BLaER1 treated with 17β-estradiol and CSF1 and Interleukin-3, amounts not matched to agents 10 nM and 100 nM (cell line): ENCODE data around the gene UHMK1.
A peak's percentile ranks its signal among the peaks of the same experiment; 100 is the strongest.

Experiments used
- H3K27ac ChIP-seq, 11 experiments: shearing (Covaris generic); formaldehyde crosslinking; 2 replicates each; pipeline ENCODE4 v1.8.1; 2022
- H3K27me3 ChIP-seq, 11 experiments: shearing (Covaris generic); formaldehyde crosslinking; 2 replicates each; pipeline ENCODE4 v1.8.1; 2022
- H3K36me3 ChIP-seq, 11 experiments: shearing (Covaris generic); formaldehyde crosslinking; 2 replicates each; pipeline ENCODE4 v1.8.1; 2022
- H3K4me1 ChIP-seq, 10 experiments: shearing (Covaris generic); formaldehyde crosslinking; 2 replicates each; pipeline ENCODE4 v1.8.1; 2022
- H3K4me2 ChIP-seq, 11 experiments: shearing (Covaris generic); formaldehyde crosslinking; 2 replicates each; pipeline ENCODE4 v1.8.1; 2022
- H3K4me3 ChIP-seq, 10 experiments: shearing (Covaris generic); formaldehyde crosslinking; 2 replicates each; pipeline ENCODE4 v1.8.1; 2022
- H3K9ac ChIP-seq, 11 experiments: shearing (Covaris generic); formaldehyde crosslinking; 2 replicates each; pipeline ENCODE4 v1.8.1; 2022
- H3K9me3 ChIP-seq, 11 experiments: shearing (Covaris generic); formaldehyde crosslinking; replicated peaks in 1 of 11; 2 replicates each; pipeline ENCODE4 v1.8.1; 2022
- H4K20me1 ChIP-seq, 11 experiments: shearing (Covaris generic); formaldehyde crosslinking; 2 replicates each; pipeline ENCODE4 v1.8.1; 2022
- Cebpa-rat ChIP-seq, 11 experiments: shearing (Covaris generic); IDR thresholded peaks; 2 replicates each; pipeline ENCODE4 v1.8.1; 2022

Gene UHMK1

DNA sequence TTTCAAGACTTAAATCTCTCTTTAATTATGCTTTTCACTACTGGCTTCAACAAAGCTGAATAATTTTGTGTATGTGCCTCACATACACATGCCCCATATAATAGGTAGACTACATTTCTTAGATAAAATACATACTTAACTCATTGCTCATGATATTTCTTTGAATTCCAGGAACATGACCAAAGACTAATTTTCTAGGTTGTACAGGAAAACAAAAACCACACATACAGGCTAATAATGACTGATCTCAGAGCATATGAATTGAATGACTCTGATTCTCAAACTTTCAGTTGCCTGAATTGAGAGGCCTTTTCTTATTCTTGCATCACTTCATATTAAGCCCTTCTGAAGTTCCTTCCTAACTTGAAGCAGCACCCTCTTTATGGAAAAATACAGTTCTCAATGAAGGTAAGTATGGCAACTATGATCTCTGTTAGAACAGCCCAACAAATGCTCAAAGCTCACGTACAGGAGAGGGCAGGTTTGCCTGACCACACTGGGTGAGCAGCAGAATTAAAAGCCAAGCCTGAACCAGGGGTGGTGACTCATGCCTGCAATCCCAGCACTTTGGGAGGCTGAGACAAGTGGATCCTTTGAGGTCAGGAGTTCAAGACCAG lies 41.3 kb downstream of the UHMK1 start:
- H3K27ac ChIP-seq: no peak overlapping the region
- H4K20me1 ChIP-seq: no peaks in the 10 kb centered on the region
- no peak overlapping the region for H3K4me2 ChIP-seq

GRCh38 chr1:162541619-162542141 lies 44.1 kb downstream of the UHMK1 start:
- TF ChIP-seq Cebpa-rat (IDR thresholded peaks at IDR 0.05): no peak
- H3K36me3 ChIP-seq: no peaks in the 10 kb centered on the region
- no peak overlapping the region for H3K9ac ChIP-seq
- no peak overlapping the region for H3K4me3 ChIP-seq
- no peak overlapping the region for H3K27ac ChIP-seq
- H3K4me2 ChIP-seq: no peak overlapping the region
- no peaks in the 10 kb centered on the region for H3K27me3 ChIP-seq
- H3K4me1 ChIP-seq: no peaks in the 10 kb centered on the region
- no peaks in the 10 kb centered on the region for H4K20me1 ChIP-seq
- H3K9me3 ChIP-seq: peaks cover 6 to 19% (median 11%) of the 10 kb centered on the region in 11 experiments; a peak in 18 of 22 replicates

More for the DNA sequence above, 41.3 kb downstream of the UHMK1 start:
- Histone ChIP-seq H3K36me3 (no peaks in the 10 kb centered on the region), H3K9ac (no peak overlapping the region), H3K27me3 (no peaks in the 10 kb centered on the region), H3K9me3 (peaks cover 4 to 14% (median 10%) of the 10 kb centered on the region in 11 experiments; a peak in 17 of 22 replicates), H3K4me1 (no peaks in the 10 kb centered on the region), H3K4me3 (no peak overlapping the region)
- no peak for TF ChIP-seq Cebpa-rat (IDR thresholded peaks at IDR 0.05)

DNA sequence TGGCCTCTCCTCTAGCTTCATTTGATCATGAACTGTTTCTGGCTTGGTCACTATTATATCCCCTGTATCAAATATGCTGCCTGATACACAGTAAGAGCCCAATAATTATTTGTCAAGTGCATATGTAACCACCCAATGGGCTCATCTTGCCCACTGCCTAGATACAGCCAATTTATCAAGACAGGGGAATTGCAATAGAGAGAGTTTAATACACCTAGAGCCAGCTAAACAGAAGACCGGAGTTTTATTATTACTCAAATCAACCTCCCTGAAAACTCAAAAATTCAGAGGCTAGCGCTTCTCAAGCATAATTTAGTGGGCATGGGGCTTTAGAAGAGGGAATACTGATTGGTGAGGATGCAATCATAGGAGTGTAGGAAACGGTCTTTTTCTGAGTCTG lies 45.6 kb downstream of the UHMK1 start:
- Histone ChIP-seq H3K27ac (no peak overlapping the region), H3K9me3 (peaks cover 6 to 19% (median 11%) of the 10 kb centered on the region in 11 experiments; a peak in 18 of 22 replicates), H3K9ac (no peak overlapping the region), H3K4me1 (no peaks in the 10 kb centered on the region; a peak in 1 of 20 replicates), H3K4me2 (no peak overlapping the region), H3K27me3 (no peaks in the 10 kb centered on the region), H3K36me3 (no peaks in the 10 kb centered on the region), H3K4me3 (no peak overlapping the region), H4K20me1 (no peaks in the 10 kb centered on the region)
- TF ChIP-seq Cebpa-rat (IDR thresholded peaks at IDR 0.05): no peak

DNA sequence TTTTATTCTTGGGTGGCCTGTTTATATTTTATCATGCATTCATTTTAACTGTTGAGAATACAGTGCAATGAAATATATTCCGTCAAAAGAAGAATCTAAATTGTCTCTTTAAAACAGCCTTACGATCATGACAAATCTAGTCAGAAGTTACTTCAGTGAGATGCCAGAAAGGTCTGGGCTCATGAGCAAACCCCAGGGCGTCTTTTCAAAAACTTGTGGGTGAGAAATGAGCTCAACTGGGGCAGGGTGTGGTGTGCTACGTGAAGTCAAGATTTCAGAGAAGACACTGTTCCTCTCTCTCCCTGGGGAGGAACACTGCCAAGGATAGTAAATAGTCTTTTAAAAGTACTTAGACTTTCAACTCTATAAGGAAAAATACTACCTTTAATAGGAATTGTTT lies 50.6 kb downstream of the UHMK1 start:
- Histone ChIP-seq H3K4me3 (no peak overlapping the region), H3K4me2 (no peak overlapping the region), H3K27me3 (no peaks in the 10 kb centered on the region), H3K36me3 (no peaks in the 10 kb centered on the region), H3K4me1 (no peaks in the 10 kb centered on the region; a peak in 1 of 20 replicates), H3K9me3 (peaks cover 4 to 13% (median 8%) of the 10 kb centered on the region in 11 experiments; a peak in 17 of 22 replicates), H3K9ac (no peak overlapping the region), H3K27ac (no peak overlapping the region), H4K20me1 (no peaks in the 10 kb centered on the region)
- TF ChIP-seq Cebpa-rat (IDR thresholded peaks at IDR 0.05): no peak

- Histone ChIP-seq H3K36me3 (no peaks in the 10 kb centered on the region), H3K4me1 (no peaks in the 10 kb centered on the region; a peak in 1 of 20 replicates), H3K9me3 (peaks cover 0 to 7% (median 0%) of the 10 kb centered on the region in 11 experiments; a peak in 6 of 22 replicates), H4K20me1 (no peaks in the 10 kb centered on the region), H3K9ac (no peak overlapping the region), H3K4me3 (no peak overlapping the region), H3K27ac (no peak overlapping the region), H3K27me3 (no peaks in the 10 kb centered on the region), H3K4me2 (no peak overlapping the region)
- no peak for TF ChIP-seq Cebpa-rat (IDR thresholded peaks at IDR 0.05)
Measured at GRCh38 chr1:162549001-162549400, 51.4 kb downstream of the UHMK1 start.

- Histone ChIP-seq H3K27ac (no peak overlapping the region), H3K9ac (no peak overlapping the region), H3K27me3 (no peaks in the 10 kb centered on the region), H4K20me1 (no peaks in the 10 kb centered on the region), H3K4me2 (no peak overlapping the region), H3K36me3 (no peaks in the 10 kb centered on the region), H3K9me3 (no peaks in the 10 kb centered on the region), H3K4me1 (peaks cover 0 to 5% (median 0%) of the 10 kb centered on the region in 10 experiments; a peak in 3 of 20 replicates), H3K4me3 (no peak overlapping the region)
- TF ChIP-seq Cebpa-rat (IDR thresholded peaks at IDR 0.05): no peak
Measured at GRCh38 chr1:162550925-162551324, 53.3 kb downstream of the UHMK1 start.

DNA sequence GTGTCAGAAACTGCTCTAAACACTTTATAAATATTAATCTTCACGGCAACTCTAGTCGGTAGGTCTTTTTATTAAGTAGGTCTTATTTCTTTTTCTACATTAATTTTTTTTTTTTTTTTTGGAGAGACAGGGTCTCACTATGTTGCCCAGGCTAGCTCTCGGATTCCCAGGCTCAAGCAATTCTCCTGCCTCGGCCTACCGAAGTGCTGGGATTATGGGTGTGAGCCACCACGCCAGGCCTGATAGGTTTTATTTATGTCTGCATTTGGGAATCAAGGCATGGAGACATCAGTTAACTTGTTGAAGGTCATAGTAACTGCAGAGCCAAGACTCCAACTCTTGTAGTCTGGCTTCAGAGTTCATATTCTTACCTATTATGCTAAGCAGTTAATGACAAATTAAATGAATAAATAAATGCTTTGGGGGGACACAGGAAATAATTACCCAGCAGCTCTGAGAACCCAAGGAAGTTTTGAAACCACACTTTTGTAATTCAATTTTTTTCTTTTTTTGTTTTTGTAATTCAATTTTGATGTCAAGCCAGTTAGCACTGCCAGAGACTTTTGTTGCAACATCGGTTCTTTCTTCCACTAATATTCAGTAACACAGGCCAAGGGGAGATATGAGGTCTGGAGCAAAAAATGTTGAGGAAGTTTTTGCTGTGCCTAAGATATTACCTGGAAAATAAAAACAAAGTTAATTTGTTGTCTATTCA lies 54.5 kb downstream of the UHMK1 start:
- no peaks in the 10 kb centered on the region for H4K20me1 ChIP-seq
- H3K4me1 ChIP-seq: peaks cover 0 to 5% (median 0%) of the 10 kb centered on the region in 10 experiments; a peak in 3 of 20 replicates
- H3K27ac ChIP-seq: no peak overlapping the region
- no peaks in the 10 kb centered on the region for H3K27me3 ChIP-seq
- H3K9me3 ChIP-seq: no peaks in the 10 kb centered on the region
- H3K9ac ChIP-seq: no peak overlapping the region
- no peak overlapping the region for H3K4me3 ChIP-seq
- no peak overlapping the region for H3K4me2 ChIP-seq
- H3K36me3 ChIP-seq: no peaks in the 10 kb centered on the region
- TF ChIP-seq Cebpa-rat (IDR thresholded peaks at IDR 0.05): no peak

- Histone ChIP-seq H4K20me1 (no peaks in the 10 kb centered on the region), H3K4me2 (no peak overlapping the region), H3K9me3 (no peaks in the 10 kb centered on the region), H3K4me1 (peaks cover 0 to 5% (median 0%) of the 10 kb centered on the region in 10 experiments; a peak in 3 of 20 replicates), H3K27me3 (no peaks in the 10 kb centered on the region), H3K36me3 (no peaks in the 10 kb centered on the region), H3K27ac (no peak overlapping the region), H3K4me3 (no peak overlapping the region), H3K9ac (no peak overlapping the region)
- no peak for TF ChIP-seq Cebpa-rat (IDR thresholded peaks at IDR 0.05)
Measured at GRCh38 chr1:162552684-162553252, 55.1 kb downstream of the UHMK1 start.

DNA sequence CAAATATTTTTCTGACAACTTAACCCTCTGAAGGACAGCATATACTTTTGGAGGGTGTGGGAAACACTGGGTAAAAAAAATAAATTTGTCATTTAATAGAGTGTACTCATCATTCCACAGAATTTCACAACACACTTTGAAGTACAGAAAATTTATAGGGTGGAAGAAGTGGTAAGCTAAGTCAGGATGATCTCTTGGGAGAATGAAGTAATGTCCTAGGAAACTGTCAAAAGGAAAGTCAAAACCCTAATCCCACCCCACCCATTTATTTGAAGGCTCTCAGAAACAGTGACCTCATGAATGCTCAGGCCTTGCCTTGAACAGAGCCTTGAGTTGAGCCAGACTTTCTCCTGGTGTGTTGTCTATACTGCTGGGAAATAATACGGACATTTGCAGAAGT lies 56.6 kb downstream of the UHMK1 start:
- Histone ChIP-seq H3K4me1 (peaks cover 0 to 5% (median 0%) of the 10 kb centered on the region in 10 experiments; a peak in 2 of 20 replicates), H3K9ac (no peak overlapping the region), H4K20me1 (no peaks in the 10 kb centered on the region), H3K9me3 (no peaks in the 10 kb centered on the region), H3K27ac (no peak overlapping the region), H3K4me2 (peak overlapping the region in 3 of 11 experiments; percentile 8 to 20 (median 19); a peak in 4 of 22 replicates), H3K4me3 (no peak overlapping the region), H3K27me3 (no peaks in the 10 kb centered on the region), H3K36me3 (no peaks in the 10 kb centered on the region)
- TF ChIP-seq Cebpa-rat (IDR thresholded peaks at IDR 0.05): no peak
